DND-41 (cell line): ENCODE results near the gene TMC7.

Source experiments
- CTCF ChIP-seq: IDR thresholded peaks from 2 replicates; pipeline ENCODE4 v1.5.1; 2012; ENCODE audit warnings: borderline replicate concordance, low read length, moderate library complexity, mild to moderate bottlenecking; ENCODE audit not compliant: poor library complexity, severe bottlenecking; ENCODE audit errors: extremely low read depth
- EZH2 ChIP-seq: IDR thresholded peaks from 3 replicates; pipeline ENCODE4 v1.6.1; 2012; ENCODE audit warnings: borderline replicate concordance, low read depth, mild to moderate bottlenecking, moderate library complexity, low read length, inconsistent platforms; ENCODE audit not compliant: severe bottlenecking

- TF ChIP-seq EZH2 (no peak), CTCF (no peak)
Measured at GRCh38 chr16:18936727-18937340, 46.9 kb upstream of the TMC7 start.
